ENCODE results near the gene ITGAE.

Gene ITGAE

GRCh38 chr17:3766779-3767178 is 34.2 kb downstream of the ITGAE start:
- no peak overlapping the region for H3K4me3 ChIP-seq (ENCODE audit: low read depth, low read length)
- TF ChIP-seq CTCF (IDR thresholded peaks at IDR 0.05; ENCODE audit: low read depth, low read length) = no peak

DNA sequence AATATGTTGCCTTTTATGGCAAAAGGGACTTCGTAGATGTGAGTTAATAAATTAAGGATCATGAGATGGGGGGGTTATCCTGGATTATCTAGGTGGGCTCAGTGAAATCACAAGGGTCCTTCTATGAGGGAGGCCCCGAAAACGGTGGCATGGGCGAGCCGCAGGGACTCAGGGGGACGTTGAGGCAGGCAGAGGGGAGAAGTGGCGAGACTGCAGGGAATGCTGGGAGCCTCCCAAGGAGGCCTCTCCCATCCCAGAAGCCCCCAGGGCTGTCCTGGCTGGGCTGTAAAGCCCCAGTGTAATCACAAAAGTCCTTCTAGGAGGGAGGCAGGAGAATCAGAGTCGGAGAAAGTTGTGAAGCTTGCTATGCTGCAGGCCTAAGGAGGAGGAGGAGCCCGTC is 35.0 kb downstream of the ITGAE start:
- no peak overlapping the region for H3K4me3 ChIP-seq (ENCODE audit: low read depth, low read length)
- no peak for TF ChIP-seq CTCF (IDR thresholded peaks at IDR 0.05; ENCODE audit: low read depth, low read length)

DNA sequence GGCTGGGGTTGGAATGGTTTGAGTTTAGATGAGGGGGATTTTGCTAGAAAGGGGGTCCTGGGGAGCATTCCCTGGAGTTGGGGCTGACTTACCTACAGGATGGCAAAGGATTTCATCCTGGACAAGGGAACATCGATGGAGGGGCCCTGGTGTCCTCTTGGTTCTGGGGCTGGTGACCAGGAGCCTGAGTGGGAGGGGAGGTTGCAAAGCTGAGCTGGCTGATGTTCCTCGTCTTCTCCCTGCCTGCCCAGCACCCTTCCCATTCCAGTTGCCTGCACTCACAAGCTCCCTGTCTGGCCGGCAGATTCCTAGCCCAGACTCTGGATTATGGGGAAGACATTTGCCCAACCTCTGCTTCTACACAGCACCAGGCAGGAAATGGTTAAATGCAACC is 37.2 kb downstream of the ITGAE start:
- H3K4me3 ChIP-seq (ENCODE audit: low read depth, low read length) = no peak overlapping the region
- no peak for TF ChIP-seq CTCF (IDR thresholded peaks at IDR 0.05; ENCODE audit: low read depth, low read length)

GRCh38 chr17:3762922-3763776 is 37.8 kb downstream of the ITGAE start:
- TF ChIP-seq CTCF (IDR thresholded peaks at IDR 0.05; ENCODE audit: low read depth, low read length) = no peak
- no peak overlapping the region for H3K4me3 ChIP-seq (ENCODE audit: low read depth, low read length)

- no peak for TF ChIP-seq CTCF (IDR thresholded peaks at IDR 0.05; ENCODE audit: low read depth, low read length)
- H3K4me3 ChIP-seq (ENCODE audit: low read depth, low read length) = no peak overlapping the region
Observed at GRCh38 chr17:3761918-3762380, 39.0 kb downstream of the ITGAE start.

GRCh38 chr17:3761036-3761917 is 39.7 kb downstream of the ITGAE start:
- H3K4me3 ChIP-seq (ENCODE audit: low read depth, low read length) = no peak overlapping the region
- TF ChIP-seq CTCF (IDR thresholded peaks at IDR 0.05; ENCODE audit: low read depth, low read length) = no peak

Measured in WI38 (cell line).